NB4 (cell line): Measurements from ENCODE around the gene PLOD2.

Source experiments
- POLR2A ChIP-seq: IDR thresholded peaks from 2 replicates; pipeline ENCODE4 v1.6.1; 2011; ENCODE audit warnings: mild to moderate bottlenecking; ENCODE audit not compliant: insufficient read length; ENCODE audit errors: extremely low read depth
- TF ChIP-seq, protein P1 (sequence below): IDR thresholded peaks from one replicate; pipeline ENCODE4 v1.5.1; 2012; ENCODE audit warnings: low read depth, low read length

DNA sequence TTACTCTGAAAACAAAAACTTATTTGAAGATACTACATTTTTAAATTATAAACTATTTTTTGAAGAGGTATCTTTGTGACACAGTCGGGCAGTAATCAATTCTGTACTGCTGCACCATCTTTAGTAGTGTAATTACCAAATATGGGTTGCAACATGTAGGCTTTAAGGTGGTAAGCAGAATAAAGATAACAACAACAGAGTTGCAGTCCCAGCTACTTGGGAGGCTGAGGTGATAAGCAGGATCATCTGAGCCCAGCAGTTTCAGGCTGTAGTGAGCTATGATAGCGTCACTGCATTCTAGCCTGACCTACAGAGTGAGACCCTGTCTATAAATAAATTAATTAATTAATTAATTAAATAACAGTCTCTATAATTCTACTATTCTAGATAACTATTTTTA lies 6.0 kb downstream of the PLOD2 start:
- TF ChIP-seq, protein P1, sequence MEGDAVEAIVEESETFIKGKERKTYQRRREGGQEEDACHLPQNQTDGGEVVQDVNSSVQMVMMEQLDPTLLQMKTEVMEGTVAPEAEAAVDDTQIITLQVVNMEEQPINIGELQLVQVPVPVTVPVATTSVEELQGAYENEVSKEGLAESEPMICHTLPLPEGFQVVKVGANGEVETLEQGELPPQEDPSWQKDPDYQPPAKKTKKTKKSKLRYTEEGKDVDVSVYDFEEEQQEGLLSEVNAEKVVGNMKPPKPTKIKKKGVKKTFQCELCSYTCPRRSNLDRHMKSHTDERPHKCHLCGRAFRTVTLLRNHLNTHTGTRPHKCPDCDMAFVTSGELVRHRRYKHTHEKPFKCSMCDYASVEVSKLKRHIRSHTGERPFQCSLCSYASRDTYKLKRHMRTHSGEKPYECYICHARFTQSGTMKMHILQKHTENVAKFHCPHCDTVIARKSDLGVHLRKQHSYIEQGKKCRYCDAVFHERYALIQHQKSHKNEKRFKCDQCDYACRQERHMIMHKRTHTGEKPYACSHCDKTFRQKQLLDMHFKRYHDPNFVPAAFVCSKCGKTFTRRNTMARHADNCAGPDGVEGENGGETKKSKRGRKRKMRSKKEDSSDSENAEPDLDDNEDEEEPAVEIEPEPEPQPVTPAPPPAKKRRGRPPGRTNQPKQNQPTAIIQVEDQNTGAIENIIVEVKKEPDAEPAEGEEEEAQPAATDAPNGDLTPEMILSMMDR, result no peak
- TF ChIP-seq POLR2A, result no peak
